ENCODE results near the gene BRD7.

The BRD7 gene

DNA sequence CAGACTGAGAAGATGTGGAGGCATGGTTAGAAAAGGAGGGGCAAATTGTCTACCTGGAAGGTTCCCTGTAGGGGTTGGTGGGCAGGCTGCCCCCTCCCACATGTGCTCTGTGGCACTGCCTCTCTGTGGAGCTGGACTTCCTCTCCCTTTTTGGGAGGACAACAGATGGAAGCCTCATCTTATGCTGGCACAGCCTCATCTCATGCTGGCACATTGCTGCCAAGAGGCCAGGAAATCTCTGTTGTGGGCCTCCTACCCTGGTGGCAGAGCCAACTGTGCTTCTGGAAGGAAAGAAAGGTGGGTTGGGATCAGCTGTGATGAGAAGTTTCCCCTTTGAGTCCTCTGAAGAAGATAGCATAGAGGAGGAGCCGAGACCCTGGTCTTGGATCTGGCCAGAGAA is 19.7 kb upstream of the BRD7 start:
- no peak for DNase-seq

- no peak for DNase-seq
These were observed 18.0 kb upstream of the BRD7 start for GRCh38 chr16:50386774-50387173.

DNA sequence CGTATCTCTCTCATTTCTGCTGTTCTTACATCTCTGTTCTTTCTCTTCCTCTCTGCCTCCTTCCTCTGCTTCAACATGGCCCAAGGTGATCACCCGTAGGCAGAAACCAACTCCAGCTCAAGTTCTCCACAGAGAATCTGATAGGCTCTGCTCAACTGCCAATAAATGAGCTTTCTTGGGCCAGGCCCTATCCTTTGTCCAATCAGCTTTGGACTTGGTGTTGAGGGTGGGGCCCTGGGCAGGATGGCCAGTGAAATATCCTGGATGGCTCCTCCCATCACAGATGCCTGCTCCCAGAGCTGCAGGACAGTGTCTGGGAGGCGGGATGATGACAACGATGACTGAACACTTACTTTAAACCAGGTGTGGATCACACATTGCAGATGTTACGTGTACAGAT is 17.4 kb upstream of the BRD7 start:
- DNase-seq, result no peak

GRCh38 chr16:50384500-50385135 is 15.8 kb upstream of the BRD7 start:
- no peak for DNase-seq

DNA sequence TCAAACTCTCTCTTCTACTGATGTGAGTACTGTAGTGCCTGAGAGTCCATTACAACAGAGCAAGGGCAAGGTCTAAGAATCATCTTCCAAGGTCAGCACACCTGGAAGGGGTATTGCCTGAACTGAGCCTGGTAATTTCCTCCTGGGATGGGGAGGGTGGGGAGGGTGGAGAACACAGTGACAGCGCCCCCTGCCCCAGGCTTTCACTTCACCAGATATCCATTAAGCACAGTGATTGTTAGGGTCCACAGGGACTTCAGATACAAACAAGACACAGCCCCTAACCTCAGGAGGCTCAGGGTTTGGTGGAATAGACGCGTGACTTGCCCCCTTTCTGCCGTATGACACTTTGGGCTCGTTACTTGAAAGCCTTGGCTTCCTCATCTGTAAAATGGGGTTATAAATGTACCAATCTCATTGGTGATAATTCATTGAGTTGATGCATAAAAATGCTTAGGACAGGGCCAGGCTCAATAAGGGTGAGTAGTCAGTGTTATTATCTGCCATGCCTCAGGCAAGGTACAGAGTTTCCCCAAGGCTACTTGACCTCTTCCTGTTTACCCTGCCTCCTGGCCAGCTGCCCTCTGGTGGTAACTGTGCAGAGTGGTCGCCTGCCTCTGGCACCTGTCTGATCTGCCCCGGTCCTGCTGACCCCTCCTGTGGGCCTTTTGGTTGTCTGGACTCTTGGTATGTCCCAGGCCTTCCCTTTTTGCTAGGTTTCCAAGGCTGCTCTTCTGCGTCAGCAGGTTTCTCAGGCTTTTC is 13.1 kb upstream of the BRD7 start:
- DNase-seq, result no peak

DNA sequence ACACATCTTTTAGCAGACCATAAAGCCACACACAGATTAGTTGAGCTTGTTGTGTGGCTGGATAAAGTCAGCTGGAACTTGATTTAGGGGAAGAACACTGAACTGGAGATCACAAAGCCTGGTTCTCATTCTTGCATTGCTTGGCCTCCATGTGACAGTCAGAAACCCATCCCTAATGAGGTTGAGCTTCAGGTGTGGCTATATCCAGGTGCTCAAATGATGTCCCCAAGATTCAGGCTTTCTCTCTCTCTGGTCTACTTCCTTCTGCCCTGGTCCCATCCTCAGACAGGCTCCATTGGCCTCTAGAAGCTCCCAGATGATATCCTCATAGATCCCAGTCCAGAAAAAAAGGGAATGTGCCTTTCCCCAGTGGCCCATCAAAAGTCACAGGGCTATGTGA is 9.6 kb upstream of the BRD7 start:
- no peak for DNase-seq

GRCh38 chr16:50377001-50377400 is 8.2 kb upstream of the BRD7 start:
- no peak for DNase-seq

DNA sequence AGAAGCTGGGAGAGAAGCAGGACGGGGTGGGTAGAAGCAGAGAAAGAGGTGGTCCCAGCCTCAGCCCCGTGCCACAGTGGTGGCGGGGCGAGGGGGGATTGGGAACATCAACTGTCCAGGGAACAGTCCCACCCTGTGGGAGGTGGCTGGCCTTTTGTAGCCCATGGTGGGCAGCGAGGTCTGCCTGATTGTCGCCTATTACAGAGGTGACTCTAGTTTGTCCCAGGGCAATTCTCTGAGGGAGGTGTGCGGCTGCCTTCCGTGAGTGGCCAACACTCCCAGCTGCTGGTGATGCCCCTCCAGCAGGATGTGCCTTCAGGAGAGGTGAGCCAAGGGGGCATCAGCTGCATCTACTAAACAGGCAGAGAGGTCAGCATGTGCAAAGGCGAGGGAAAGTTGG is 5.0 kb upstream of the BRD7 start:
- DNase-seq, result no peak

- DNase-seq, result no peak
These were observed 4.5 kb upstream of the BRD7 start for GRCh38 chr16:50373345-50373701.

GRCh38 chr16:50372611-50373344 is 4.0 kb upstream of the BRD7 start:
- DNase-seq, result no peak

DNA sequence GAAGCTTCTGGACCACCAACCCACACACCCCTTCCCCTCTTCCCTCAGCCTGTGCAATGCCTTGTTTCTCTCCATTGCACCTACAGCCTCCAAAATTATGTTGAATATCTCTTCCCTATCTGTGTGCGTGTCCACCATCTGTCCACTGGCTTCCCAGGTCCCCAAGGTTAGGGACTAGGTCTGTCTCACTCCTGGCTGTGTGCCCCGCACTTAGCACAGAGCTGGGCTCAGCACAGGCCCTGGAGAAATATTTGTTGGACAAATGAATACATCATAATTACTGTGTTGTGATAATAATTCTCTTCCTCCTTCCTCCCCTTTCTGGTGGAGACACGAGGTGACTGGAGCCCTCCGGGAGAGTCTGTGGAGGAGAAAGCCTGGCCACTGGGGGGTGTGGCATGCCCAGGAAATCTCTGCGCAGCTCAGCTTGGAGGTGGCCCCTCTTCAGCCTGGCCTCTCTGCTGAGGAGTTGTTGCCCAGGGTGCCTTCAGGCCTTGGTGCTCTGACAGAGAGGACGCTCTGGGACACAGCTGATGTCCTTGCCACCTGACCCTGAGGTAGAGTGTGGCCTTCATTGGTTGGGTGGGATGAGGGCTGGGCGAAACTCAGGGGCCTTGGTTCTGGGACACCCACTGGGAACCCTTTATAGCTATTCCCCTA is 3.3 kb upstream of the BRD7 start:
- DNase-seq, result no peak

- DNase-seq, result no peak
These were observed 2.4 kb upstream of the BRD7 start for GRCh38 chr16:50371036-50371716.

DNA sequence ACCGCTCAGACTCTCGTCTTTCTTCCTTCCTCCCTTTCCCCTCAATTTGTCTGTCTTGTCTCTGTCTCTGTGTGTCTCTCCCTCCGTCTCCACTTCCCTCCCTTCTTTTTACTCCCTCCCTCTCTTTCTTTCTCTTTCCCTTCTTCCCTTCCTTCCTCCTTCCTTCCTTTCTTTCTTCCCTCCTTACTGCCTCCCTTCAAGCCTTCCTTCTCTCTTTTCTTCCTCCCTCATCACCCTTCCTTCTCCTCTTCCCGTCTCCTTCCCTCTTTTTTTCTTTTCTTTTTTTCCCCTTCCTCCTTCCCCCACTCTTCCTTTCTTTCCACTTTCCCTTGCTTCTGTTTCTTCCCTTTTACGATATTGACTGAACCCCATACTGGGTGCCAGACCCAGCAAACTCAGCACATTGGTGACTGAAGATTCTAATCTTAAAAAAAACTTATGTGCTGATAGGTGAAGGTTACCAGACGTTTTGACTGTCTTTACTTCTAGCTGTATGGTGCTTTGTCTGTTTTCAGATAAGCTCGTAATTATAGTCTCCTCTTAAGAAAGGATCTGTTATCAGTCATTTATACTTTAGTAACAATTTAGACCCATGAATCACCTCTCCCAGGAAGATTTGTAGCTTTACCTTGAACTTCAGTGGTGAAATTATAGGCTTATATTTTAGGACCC is 481 bp upstream of the BRD7 start:
- DNase-seq, result no peak

GRCh38 chr16:50367777-50368409 is 895 bp downstream of the BRD7 start:
- no peak for DNase-seq

GRCh38 chr16:50365791-50366575 is 2.8 kb downstream of the BRD7 start:
- no peak for DNase-seq

- no peak for DNase-seq
These were observed 5.1 kb downstream of the BRD7 start for GRCh38 chr16:50363656-50364055.

GRCh38 chr16:50360779-50361178 is 8.0 kb downstream of the BRD7 start:
- DNase-seq, result no peak

GRCh38 chr16:50360033-50360778 is 8.6 kb downstream of the BRD7 start:
- no peak for DNase-seq

GRCh38 chr16:50359626-50360025 is 9.2 kb downstream of the BRD7 start:
- DNase-seq, result no peak
